ENCODE results near the gene PRPSAP1. TPM values are rescaled to one million over a fixed set of nuclear protein-coding genes. Genes with fewer than 3 reads are reported as not detected.

Gene PRPSAP1
- total and polyA plus RNA-seq, 7 donors: 34.7 to 70.3 (median 40.7) TPM

GRCh38 chr17:76264425-76264754, 89.3 kb downstream of the PRPSAP1 start:
- TF ChIP-seq, protein P1, sequence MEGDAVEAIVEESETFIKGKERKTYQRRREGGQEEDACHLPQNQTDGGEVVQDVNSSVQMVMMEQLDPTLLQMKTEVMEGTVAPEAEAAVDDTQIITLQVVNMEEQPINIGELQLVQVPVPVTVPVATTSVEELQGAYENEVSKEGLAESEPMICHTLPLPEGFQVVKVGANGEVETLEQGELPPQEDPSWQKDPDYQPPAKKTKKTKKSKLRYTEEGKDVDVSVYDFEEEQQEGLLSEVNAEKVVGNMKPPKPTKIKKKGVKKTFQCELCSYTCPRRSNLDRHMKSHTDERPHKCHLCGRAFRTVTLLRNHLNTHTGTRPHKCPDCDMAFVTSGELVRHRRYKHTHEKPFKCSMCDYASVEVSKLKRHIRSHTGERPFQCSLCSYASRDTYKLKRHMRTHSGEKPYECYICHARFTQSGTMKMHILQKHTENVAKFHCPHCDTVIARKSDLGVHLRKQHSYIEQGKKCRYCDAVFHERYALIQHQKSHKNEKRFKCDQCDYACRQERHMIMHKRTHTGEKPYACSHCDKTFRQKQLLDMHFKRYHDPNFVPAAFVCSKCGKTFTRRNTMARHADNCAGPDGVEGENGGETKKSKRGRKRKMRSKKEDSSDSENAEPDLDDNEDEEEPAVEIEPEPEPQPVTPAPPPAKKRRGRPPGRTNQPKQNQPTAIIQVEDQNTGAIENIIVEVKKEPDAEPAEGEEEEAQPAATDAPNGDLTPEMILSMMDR (IDR thresholded peaks at IDR 0.05): no peak
- TF ChIP-seq POLR2A (IDR thresholded peaks at IDR 0.05) (no peak), EP300 (IDR thresholded peaks at IDR 0.05) (no peak), POLR2AphosphoS5 (IDR thresholded peaks at IDR 0.05) (no peak)
- peak overlapping the region in 1 of 4 donors; percentile 13 for H3K4me3 ChIP-seq
- H3K36me3 ChIP-seq: peaks cover 0 to 6% (median 3%) of the 10 kb centered on the region in 4 donors
- H3K9me3 ChIP-seq: no peaks in the 10 kb centered on the region
- H3K4me1 ChIP-seq: peaks cover 0 to 46% (median 40%) of the 10 kb centered on the region in 4 donors
- peak overlapping the region; percentile 59 to 91 (median 79) for H3K27ac ChIP-seq
- H3K27me3 ChIP-seq: no peaks in the 10 kb centered on the region
- DNase-seq: no peak
- intact Hi-C loops (cut with DNase I): no loop called here
- WGBS, 2 donors: 28 to 50% methylated on average over 9 of the region's 9 CpGs

DNA sequence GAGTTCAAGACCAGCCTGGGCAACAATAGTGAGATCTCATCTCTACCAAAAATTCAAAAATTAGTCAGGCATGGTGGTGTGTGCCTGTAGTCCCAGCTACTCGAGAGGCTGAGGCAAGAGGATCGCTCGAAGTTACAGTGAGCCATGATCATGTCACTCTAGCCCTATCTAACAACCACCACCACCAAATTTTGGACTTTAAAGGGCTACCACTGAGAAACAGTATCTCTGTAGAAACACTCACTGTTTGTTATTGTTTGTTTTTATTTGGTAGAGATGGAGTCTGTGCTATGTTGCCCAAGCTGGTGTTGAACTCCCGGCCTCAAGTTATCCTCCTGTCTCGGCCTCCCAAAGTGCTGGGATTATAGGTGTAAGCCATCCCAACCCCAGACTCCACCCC, 89.8 kb downstream of the PRPSAP1 start:
- H3K9me3 ChIP-seq: no peaks in the 10 kb centered on the region
- H3K36me3 ChIP-seq: peaks cover 0 to under 1% (median under 1%) of the 10 kb centered on the region in 4 donors
- H3K4me3 ChIP-seq: no peak overlapping the region
- TF ChIP-seq, protein P1 (IDR thresholded peaks at IDR 0.05): no peak
- TF ChIP-seq EP300 (IDR thresholded peaks at IDR 0.05) (no peak), POLR2A (IDR thresholded peaks at IDR 0.05) (no peak), POLR2AphosphoS5 (IDR thresholded peaks at IDR 0.05) (no peak)
- peaks cover 0 to 41% (median 35%) of the 10 kb centered on the region in 4 donors for H3K4me1 ChIP-seq
- peak overlapping the region; percentile 59 to 91 (median 79) for H3K27ac ChIP-seq
- no peaks in the 10 kb centered on the region for H3K27me3 ChIP-seq
- intact Hi-C loops (cut with DNase I): no loop called here
- no peak for DNase-seq
- WGBS, 2 donors: 87 to 93% methylated on average over 5 of the region's 5 CpGs

GRCh38 chr17:76262732-76263344, 90.9 kb downstream of the PRPSAP1 start:
- H3K4me3 ChIP-seq: no peak overlapping the region
- WGBS, 2 donors: 10 to 35% methylated on average over 9 of the region's 9 CpGs
- intact Hi-C loops (cut with DNase I): no loop called here
- no peaks in the 10 kb centered on the region for H3K27me3 ChIP-seq
- peak overlapping the region; percentile 0 to 39 (median 20) for H3K27ac ChIP-seq
- peaks cover 0 to 31% (median 24%) of the 10 kb centered on the region in 4 donors for H3K4me1 ChIP-seq
- TF ChIP-seq POLR2AphosphoS5 (IDR thresholded peaks at IDR 0.05) (no peak), POLR2A (IDR thresholded peaks at IDR 0.05) (peak in 1 of 2 donors; percentile 18), EP300 (IDR thresholded peaks at IDR 0.05) (no peak)
- TF ChIP-seq, protein P1 (IDR thresholded peaks at IDR 0.05): no peak
- H3K9me3 ChIP-seq: no peaks in the 10 kb centered on the region
- DNase-seq: no peak
- no peaks in the 10 kb centered on the region for H3K36me3 ChIP-seq

DNA sequence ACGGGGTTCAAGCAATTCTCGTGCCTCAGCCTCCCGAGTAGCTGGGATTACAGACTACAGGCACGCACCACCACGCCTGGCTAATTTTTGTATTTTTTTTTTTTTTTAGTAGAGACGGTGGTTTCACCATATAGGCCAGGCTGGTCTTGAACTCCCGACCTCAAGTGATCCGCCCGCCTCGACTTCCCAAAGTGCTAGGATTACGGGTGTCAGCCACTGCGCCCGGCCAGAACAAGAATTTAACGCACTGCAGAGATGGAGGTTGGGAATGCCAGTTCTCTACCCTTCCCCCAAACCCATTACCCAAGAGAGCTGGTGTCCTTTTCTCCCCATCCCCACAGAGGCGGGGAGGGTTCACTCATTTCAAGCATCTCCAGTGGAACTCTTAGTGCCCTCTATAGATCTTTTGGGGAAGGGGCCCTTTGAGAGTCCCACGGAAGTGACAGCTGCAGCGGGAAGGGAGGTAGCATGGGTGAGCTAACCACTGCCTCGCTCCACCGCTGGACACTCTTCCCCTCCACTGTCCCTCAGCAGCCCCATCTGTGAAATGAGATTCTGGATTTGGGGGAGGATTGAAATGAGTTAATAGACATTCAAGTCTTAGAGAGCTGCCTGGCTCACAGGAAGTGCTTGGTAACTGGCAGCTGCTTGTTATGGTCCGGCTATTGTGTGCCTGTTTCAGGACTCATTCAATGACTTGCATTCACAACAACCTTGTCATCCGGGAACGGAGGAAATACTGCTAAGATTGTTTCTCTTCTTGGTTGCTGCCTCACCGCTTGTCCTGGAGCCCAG, 92.1 kb downstream of the PRPSAP1 start:
- TF ChIP-seq POLR2AphosphoS5 (IDR thresholded peaks at IDR 0.05) (peak in 1 of 4 donors; percentile 30), POLR2A (IDR thresholded peaks at IDR 0.05) (no peak)
- intact Hi-C loops (cut with DNase I): no loop called here
- peak overlapping the region; percentile 16 to 48 (median 31) for H3K27ac ChIP-seq
- no peak for DNase-seq
- peaks cover 0 to 18% (median 12%) of the 10 kb centered on the region in 4 donors for H3K4me1 ChIP-seq
- 72 to 76% methylated on average over 23 of the region's 23 CpGs for WGBS, 2 donors
- no peaks in the 10 kb centered on the region for H3K9me3 ChIP-seq
- no peaks in the 10 kb centered on the region for H3K27me3 ChIP-seq
- no peak overlapping the region for H3K4me3 ChIP-seq
- no peaks in the 10 kb centered on the region for H3K36me3 ChIP-seq

GRCh38 chr17:76260669-76261068, 93.0 kb downstream of the PRPSAP1 start:
- no peaks in the 10 kb centered on the region for H3K9me3 ChIP-seq
- no peak overlapping the region for H3K4me3 ChIP-seq
- DNase-seq: no peak
- TF ChIP-seq POLR2A (IDR thresholded peaks at IDR 0.05) (no peak), POLR2AphosphoS5 (IDR thresholded peaks at IDR 0.05) (no peak), EP300 (IDR thresholded peaks at IDR 0.05) (no peak)
- TF ChIP-seq, protein P1 (IDR thresholded peaks at IDR 0.05): no peak
- 66 to 75% methylated on average over 5 of the region's 5 CpGs for WGBS, 2 donors
- H3K27me3 ChIP-seq: no peaks in the 10 kb centered on the region
- H3K36me3 ChIP-seq: no peaks in the 10 kb centered on the region
- H3K4me1 ChIP-seq: peaks cover 0 to 15% (median 7%) of the 10 kb centered on the region in 4 donors
- intact Hi-C loops (cut with DNase I): no loop called here
- no peak overlapping the region for H3K27ac ChIP-seq

Data from sigmoid colon (tissue), 7 donors.